OCI-LY7 (cell line): ENCODE results near the gene TMEM238L.

ENCODE experiments used
- CTCF ChIP-seq: fragments of 200-600 bp; sonication (generic); conservative IDR thresholded peaks from 2 replicates; pipeline ENCODE4 v1.5.1; 2014; ENCODE audit warnings: mild to moderate bottlenecking, antibody characterized with exemption, low read length, moderate library complexity, mixed read lengths
- EZH2phosphoT487 ChIP-seq: fragments of 200-600 bp; sonication (generic); IDR thresholded peaks from 2 replicates; pipeline ENCODE4 v1.6.1; 2018; ENCODE audit warnings: low read depth, borderline replicate concordance, mild to moderate bottlenecking, mixed run types, antibody characterized with exemption, low read length, moderate library complexity, mixed read lengths

GRCh38 chr17:10754861-10755591, 48.9 kb downstream of the TMEM238L start:
- TF ChIP-seq CTCF = no peak
- no peak for TF ChIP-seq EZH2phosphoT487
